ENCODE results near the gene CCDC30.
"Not testable (repeated sequence)": the region's sequence is repeated elsewhere in the genome, so short reads cannot be mapped to it uniquely, and the experiment has no call there.

Gene CCDC30

DNA sequence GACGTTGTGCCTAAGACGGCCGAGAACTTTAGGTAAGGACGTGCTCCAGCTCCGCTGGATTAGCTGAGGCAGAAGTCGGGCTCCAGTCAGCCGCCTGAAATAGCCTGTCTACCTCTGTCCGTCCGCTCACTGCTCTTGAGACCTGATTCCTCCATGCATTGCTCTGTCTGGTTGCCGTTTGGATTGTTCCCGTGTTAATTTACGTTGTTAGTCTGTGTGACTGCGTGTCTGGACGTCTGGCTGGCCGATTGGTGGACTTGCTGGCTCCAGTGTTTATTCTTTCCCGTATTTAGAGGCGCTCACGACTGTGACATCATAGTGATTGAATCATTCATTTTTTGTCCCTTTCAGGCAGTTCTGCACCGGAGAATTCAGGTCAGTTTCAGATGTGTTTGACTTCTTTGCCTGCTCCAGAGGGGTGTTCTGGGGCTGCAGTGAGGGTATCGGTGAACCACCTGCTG, 195.8 kb downstream of the CCDC30 start:
- no peak for DNase-seq

- no peak for DNase-seq
Measured at GRCh38 chr1:42660907-42661500, 197.9 kb downstream of the CCDC30 start.

DNA sequence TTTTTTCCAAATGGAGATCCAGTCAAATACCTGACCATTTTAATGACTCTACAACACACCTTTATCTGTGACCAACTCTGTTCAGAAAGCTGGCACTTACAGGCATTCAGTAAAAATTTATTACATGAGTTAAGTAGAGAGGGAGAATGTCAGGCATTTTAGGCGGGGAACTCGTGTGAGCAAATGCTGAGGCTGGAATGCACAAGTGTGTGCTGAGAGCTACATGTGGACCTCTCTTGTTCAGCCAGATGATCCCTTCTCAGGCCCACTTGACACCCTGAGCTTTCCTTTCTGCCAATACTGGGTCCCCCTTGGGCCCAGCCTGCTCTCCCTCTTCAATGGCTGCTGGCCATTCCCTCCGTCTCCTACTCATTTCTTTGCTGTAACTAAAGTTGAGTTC, 206.8 kb downstream of the CCDC30 start:
- DNase-seq, result no peak

DNA sequence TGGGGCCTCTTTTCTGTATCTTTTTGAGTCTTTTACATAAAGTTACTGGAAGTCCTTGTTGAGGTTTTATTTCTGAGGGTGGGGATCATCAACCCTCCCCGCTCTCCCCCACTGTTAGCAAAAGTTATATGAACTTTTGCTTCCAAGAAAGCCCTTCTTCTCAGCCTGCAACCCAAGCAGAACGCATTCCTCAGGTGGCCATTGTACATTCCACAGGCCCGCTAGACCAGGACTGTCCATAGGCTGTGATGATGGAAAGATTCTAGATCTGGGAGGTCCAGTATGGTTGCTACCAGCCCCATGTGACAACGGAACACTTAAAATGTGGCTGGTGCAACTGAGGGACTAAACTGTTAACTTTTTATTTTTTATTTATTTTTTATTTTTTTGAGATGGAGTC, 207.3 kb downstream of the CCDC30 start:
- no peak for DNase-seq

DNA sequence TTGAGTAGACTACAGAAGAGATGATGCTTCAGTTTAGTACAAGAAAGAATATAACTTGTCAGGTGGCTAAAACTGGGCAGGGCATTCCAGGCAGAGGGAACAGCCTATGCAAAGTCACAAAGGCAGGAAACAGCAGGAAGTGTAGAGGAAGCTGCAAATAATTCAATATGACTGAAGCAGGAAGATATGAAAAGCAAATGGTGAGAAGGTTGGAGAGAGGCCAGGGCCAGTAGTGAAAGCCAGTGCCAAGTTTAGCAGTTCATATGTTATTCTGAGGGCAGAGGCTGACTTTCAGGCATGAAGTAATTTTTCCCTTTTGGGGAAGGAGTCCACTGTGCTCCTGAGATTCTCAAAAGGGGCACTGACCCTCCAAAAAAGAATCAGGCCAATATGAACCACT, 211.1 kb downstream of the CCDC30 start:
- no peak for DNase-seq

- no peak for DNase-seq
Measured at GRCh38 chr1:42674682-42675081, 211.6 kb downstream of the CCDC30 start.

- no peak for DNase-seq
Measured at GRCh38 chr1:42675467-42675866, 212.4 kb downstream of the CCDC30 start.

DNA sequence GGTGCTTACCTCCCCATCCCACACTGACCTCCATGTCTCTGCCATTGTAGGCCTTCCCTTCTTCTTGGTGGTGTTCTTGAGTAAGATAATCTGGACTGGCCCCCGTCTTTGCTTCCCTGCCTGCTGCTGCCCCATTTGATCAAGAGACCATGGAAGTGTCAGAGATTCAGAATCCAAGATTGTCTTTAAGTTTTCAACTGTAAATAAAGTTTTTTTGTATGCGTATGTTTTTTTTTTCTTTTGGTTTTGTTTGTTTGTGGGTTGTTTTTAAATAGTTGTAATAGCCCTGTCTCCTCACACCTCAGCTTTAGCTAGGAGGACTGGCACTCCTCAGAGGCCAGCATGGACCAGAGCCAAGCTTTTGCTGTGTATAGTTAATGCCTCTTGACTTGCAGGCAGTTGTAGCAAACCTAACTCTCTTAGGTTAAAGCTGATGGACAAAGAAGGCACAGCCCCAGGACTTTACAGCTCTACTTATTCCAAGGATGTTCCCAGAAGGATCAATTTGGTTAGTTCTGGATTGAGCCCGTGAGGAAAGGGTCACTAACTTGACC, 213.5 kb downstream of the CCDC30 start:
- DNase-seq, result no peak

- DNase-seq, result no peak
Measured at GRCh38 chr1:42679364-42679983, 216.4 kb downstream of the CCDC30 start.

DNA sequence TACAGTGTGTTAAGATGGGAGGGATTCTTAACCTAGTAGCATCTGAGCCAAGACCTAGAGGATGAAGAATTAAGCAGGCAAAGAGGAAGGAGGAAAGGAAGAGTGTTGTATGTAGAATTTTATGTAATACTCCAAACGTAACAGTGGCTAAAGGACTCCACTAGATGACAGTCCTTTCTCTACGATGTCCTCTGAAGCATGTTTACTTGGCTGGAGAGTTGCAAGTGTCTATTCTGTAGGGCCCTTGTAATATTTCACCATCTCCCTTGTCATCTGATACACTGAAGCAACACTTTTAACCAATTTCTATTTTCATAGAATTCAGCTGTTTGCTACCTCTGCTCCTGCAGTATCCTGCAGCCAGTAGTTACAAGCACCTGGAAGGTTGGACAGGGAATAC, 217.0 kb downstream of the CCDC30 start:
- DNase-seq, result no peak

DNA sequence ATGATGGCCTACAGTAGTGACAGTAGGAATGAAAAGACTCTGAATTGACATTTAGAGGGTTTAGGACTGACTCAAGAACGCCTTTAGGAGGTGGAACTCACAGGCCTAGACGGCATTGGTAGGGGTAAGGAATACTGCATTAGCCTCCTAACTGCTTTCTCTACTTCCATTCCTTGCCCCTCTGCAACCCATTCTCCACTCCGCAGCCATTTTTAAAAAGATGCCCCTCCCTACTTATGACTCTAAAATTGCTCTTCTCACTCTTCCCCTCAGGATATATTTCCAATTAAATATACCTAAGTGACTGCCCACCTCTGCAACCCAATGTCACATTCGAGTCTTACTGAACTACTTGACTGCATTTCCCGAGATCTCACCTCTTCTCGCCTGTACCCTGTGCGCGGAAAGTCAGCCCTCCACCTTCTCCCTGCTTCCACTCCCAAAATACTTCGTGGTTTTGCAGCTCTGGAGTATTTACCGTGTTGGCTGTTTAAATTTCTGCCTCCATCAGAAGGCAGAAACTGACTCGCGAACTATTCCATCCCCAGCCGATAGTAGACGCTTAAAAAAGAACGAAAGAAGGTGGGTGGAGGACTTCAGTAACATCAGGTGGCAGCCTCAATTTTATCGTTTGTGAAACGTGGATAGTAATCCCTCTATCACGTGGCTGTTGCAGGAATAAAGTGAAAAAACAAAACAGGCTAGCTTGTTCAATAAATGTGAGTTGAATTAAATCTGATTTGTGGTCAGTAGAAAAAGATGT, 218.0 kb downstream of the CCDC30 start:
- DNase-seq, result peak in 1 of 2 experiments; percentile 10

DNA sequence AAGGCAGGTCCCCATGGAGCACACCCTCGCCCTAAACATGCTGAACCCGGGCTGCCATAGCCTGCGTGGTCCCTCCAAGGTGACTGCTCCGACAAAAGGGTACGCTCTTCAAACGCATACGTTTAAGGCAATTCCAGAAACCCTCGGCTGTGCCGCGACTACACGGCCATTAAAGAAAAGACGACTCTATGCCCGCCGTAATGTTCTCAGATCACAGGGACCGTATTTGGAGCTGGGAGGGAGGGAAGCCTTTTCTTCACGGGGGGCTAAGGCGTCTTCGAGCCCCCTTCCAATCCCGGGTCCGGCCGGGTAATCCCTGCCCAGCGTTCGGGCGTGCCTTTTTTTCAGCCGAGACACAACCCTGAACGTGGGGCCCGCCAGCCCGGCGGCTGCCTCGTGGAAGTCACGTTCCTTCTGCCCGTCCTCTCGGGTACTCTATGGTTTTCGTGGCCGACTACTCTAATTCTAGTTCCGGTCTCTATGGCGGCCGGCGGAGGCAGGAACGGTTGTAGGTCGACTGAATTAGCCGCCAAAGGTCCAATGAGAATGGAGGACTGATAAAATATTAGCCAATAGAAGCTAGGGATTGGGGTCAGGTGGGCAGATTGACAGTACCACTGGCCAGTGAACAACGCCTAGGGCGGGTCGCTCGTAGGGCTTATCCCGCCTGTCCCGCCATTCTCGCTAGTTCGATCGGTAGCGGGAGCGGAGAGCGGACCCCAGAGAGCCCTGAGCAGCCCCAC, 218.8 kb downstream of the CCDC30 start, which contains the start of gene YBX1:
YBX1 (plus strand) TSS at position 678 of the 743 bp plus-strand sequence. CDS start 148 bp downstream, outside the sequence.
- DNase-seq, result peak; percentile 93 to 94

DNA sequence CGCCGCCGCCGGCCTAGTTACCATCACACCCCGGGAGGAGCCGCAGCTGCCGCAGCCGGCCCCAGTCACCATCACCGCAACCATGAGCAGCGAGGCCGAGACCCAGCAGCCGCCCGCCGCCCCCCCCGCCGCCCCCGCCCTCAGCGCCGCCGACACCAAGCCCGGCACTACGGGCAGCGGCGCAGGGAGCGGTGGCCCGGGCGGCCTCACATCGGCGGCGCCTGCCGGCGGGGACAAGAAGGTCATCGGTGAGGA, 219.3 kb downstream of the CCDC30 start:
- not testable (repeated sequence) for DNase-seq

- DNase-seq, result peak; percentile 44 to 52
Measured at GRCh38 chr1:42682739-42683531, 219.8 kb downstream of the CCDC30 start.

GRCh38 chr1:42684139-42684538, 221.1 kb downstream of the CCDC30 start:
- no peak for DNase-seq

DNA sequence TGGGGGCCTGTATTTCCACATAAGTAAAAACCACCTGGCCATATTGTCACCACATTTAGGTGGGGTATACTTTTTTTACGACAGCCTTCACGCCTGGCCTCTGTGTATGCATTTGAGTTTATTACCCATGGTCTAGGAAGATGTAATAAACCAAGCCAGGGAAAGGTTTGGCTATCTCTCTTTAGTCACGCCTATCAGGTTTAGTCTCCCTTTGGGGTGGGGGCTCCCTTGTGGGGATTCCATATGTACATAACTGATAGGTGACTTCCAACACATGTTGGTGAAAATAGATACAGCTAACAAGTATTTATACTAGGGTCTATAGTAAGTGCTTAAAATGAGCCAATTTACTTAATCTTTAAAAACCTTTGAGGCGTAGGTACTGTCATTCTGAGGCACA, 223.3 kb downstream of the CCDC30 start:
- no peak for DNase-seq

- no peak for DNase-seq
Measured at GRCh38 chr1:42689912-42690311, 226.8 kb downstream of the CCDC30 start.

- DNase-seq, result no peak
Measured at GRCh38 chr1:42690477-42691156, 227.5 kb downstream of the CCDC30 start.

DNA sequence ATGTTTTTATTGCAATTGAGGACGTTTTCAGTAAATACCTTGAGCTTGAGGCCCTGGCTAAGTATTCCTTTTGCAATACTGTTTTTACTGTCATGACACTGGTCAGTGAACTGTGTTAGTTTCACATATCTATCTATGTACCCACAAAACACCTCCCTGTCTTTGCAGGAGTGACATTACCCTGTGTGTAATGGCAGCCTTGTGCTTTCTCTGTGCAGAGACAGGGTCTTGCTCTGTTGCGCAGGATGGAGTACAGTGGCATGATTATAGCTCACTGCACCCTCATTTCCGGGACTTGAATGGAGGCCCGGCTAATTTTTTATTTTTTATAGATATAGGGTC, 228.0 kb downstream of the CCDC30 start:
- DNase-seq, result no peak

DNA sequence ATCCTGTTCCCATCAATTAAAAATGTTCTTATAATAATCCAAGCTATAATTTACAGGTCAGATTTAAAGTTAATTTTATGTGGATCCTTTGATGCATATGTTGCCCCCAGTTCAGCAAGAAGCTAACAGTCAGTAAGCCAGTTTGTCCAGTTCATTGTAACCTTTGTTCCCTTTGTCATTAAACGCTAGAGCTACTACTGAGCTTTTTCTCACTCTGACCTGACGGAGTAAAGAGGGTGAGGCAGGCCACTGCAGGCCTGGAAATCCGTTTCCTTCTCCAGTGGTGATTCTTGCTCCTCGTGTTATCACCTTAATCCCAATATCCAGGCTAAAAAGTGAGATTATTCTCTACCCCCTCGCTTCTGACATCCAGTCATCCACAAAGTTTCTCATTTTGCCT, 229.4 kb downstream of the CCDC30 start:
- DNase-seq, result no peak

DNA sequence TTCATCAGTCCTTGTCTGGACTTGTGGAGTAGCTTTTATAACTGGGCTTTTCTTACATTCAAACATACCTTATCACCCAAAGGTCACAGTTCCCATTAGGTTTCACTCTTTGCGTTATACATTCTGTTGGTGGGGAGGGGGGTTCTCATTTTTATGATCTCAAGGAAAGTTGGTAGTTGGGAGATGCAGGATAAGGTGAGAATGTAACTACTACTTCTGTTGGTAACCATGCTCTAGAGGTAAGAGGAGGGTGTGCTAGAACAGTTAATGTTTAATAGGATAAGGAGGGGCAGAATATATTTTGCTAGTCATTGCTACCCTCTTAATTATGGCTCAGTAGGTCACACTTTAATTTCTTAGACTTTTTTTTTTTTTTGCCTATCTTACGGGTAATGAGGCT, 229.8 kb downstream of the CCDC30 start:
- no peak for DNase-seq

Measured in activated CD4-positive, alpha-beta T cell treated with anti-CD3 and anti-CD28 coated beads, Interleukin-2, amount 50 U/mL, for 4 hours (primary cell).